HepG2 (cell line): Measurements from ENCODE around the gene TUBA4B. TPM values are rescaled to one million over a fixed set of nuclear protein-coding genes. Genes with fewer than 3 reads are reported as not detected.

ENCODE experiments used
- ATAC-seq: fragments of 200-7000 bp; cut with Tn5 transposase; 3 replicates; pipeline ENCODE4 v1.9.1; 2020; ENCODE audit warnings: mild to moderate bottlenecking, moderate library complexity
- BruUV-seq: library from RNA; stranded (reverse); fragments of 400-500 nt; replicated peaks from 2 replicates; lab custom pipeline; 2021; lab: Mats Ljungman, UMichigan
- CTCF ChIA-PET: fragments of 300-600 bp; formaldehyde crosslinking; extraction: SDS; loops from one replicate; lab custom pipeline; 2021; ENCODE audit warnings: low total read pairs, inconsistent platforms, low intra/inter-chr PET ratio; lab: Yijun Ruan, JAX
- POLR2A ChIA-PET: fragments of 350-600 bp; sonication (Branson Sonifier 250); formaldehyde crosslinking; loops from one replicate; lab custom pipeline; 2020; ENCODE audit warnings: antibody characterized with exemption, inconsistent platforms; lab: Yijun Ruan, JAX
- DNase-seq: peaks from one replicate; pipeline ENCODE4 v3.0.0-alpha.2; 2015; ENCODE audit warnings: low spot score
- FAIRE-seq: peaks from 3 replicates; lab custom pipeline; 2011; peaks lifted over from hg19 to GRCh38; lab: Jason Lieb, UNC
- H2AFZ ChIP-seq: one replicate; pipeline ENCODE4 v1.6.1; 2011; ENCODE audit warnings: low read length, inconsistent platforms
- H3K27ac ChIP-seq: fragments of 300-600 bp; 3 replicates; pipeline ENCODE4 v1.8.0; 2011; ENCODE audit warnings: mixed run types, mild to moderate bottlenecking, mixed read lengths, low read length, inconsistent platforms; ENCODE audit not compliant: insufficient read depth; ENCODE audit errors: extremely low read length
- H3K27me3 ChIP-seq, 2 experiments: fragments of 200-600 bp in 1 of 2; 2 replicates in 1 of 2; 3 replicates in 1 of 2; pipeline versions ENCODE4 v1.6.0 to v1.8.0; 2011; ENCODE audit warnings: low read length in 2 of 2, mild to moderate bottlenecking in 2 of 2, moderate library complexity in 2 of 2, inconsistent platforms in 1 of 2; ENCODE audit not compliant: insufficient read depth in 2 of 2, control insufficient read depth in 1 of 2
- H3K36me3 ChIP-seq, 2 experiments: fragments of 200-600 bp in 1 of 2; replicated peaks in 1 of 2; 2 replicates in 1 of 2; 3 replicates in 1 of 2; pipeline versions ENCODE4 v1.5.1 to v1.8.0; 2011; ENCODE audit warnings: low read length in 2 of 2, inconsistent platforms in 1 of 2; ENCODE audit not compliant: insufficient read depth in 2 of 2, control insufficient read depth in 1 of 2
- H3K4me1 ChIP-seq: 2 replicates; pipeline ENCODE4 v1.5.1; 2012; ENCODE audit warnings: low read length, inconsistent platforms; ENCODE audit not compliant: insufficient read depth
- H3K4me2 ChIP-seq: 2 replicates; pipeline ENCODE4 v1.6.0; 2011; ENCODE audit warnings: low read depth, low read length, inconsistent platforms
- H3K4me3 ChIP-seq, 3 experiments: fragments of 200-600 bp in 1 of 3; sonication (generic), shearing (Covaris generic) in 1 of 3; replicated peaks in 1 of 3; 2 replicates each; pipeline ENCODE4 v1.5.1; 2011 to 2016; ENCODE audit warnings: low read length in 3 of 3, inconsistent platforms in 2 of 3, low read depth in 2 of 3, mild to moderate bottlenecking in 2 of 3, control low read depth in 1 of 3, mixed read lengths in 1 of 3; ENCODE audit not compliant: insufficient read depth in 1 of 3
- H3K79me2 ChIP-seq: one replicate; pipeline ENCODE4 v1.6.1; 2011; ENCODE audit warnings: low read length, inconsistent platforms; ENCODE audit not compliant: insufficient read depth
- H3K9ac ChIP-seq: 2 replicates; pipeline ENCODE4 v1.6.0; 2011; ENCODE audit warnings: mild to moderate bottlenecking, low read depth, low read length, inconsistent platforms; ENCODE audit not compliant: insufficient read depth
- H3K9me3 ChIP-seq: 2 replicates; pipeline ENCODE4 v1.5.1; 2012; ENCODE audit warnings: mild to moderate bottlenecking, low read length
- H4K20me1 ChIP-seq: 2 replicates; pipeline ENCODE4 v1.6.0; 2011; ENCODE audit warnings: inconsistent platforms, mild to moderate bottlenecking, low read length, moderate library complexity; ENCODE audit not compliant: insufficient read depth
- HDAC2 ChIP-seq: sonication (generic); formaldehyde crosslinking; IDR thresholded peaks from 2 replicates; pipeline ENCODE4 v1.4.0; 2020; ENCODE audit warnings: missing genetic modification reagents
- HMG20A ChIP-seq: IDR thresholded peaks from 2 replicates; pipeline ENCODE4 v1.6.1; 2016; ENCODE audit warnings: borderline replicate concordance
- KDM5B ChIP-seq: sonication (generic); formaldehyde crosslinking; IDR thresholded peaks from 2 replicates; pipeline ENCODE4 v1.4.0; 2020; ENCODE audit warnings: missing genetic modification reagents, mild to moderate bottlenecking, borderline replicate concordance
- NCOR1 ChIP-seq: fragments of 200-600 bp; sonication (generic); IDR thresholded peaks from 2 replicates; pipeline ENCODE4 v1.7.0; 2017; ENCODE audit warnings: antibody characterized with exemption, low read length, borderline replicate concordance
- RAD21 ChIP-seq: fragments of 450-650 bp; formaldehyde crosslinking; IDR thresholded peaks from 2 replicates; pipeline ENCODE4 v1.5.0; 2020; ENCODE audit warnings: mild to moderate bottlenecking
- SALL1 ChIP-seq: sonication (generic); formaldehyde crosslinking; IDR thresholded peaks from 2 replicates; pipeline ENCODE4 v1.8.0; 2022; ENCODE audit warnings: mild to moderate bottlenecking, missing genetic modification reagents
- SIX1 ChIP-seq: sonication (generic); formaldehyde crosslinking; IDR thresholded peaks from 2 replicates; pipeline ENCODE4 v1.4.0; 2020; ENCODE audit warnings: missing genetic modification reagents, borderline replicate concordance
- TMF1 ChIP-seq: sonication (generic); formaldehyde crosslinking; IDR thresholded peaks from 2 replicates; pipeline ENCODE4 v1.8.1; 2022; ENCODE audit warnings: low read depth, missing genetic modification reagents
- XBP1 ChIP-seq: sonication (generic); formaldehyde crosslinking; IDR thresholded peaks from 2 replicates; pipeline ENCODE4 v1.5.0; 2020; ENCODE audit warnings: missing genetic modification reagents
- ZFAT ChIP-seq: sonication (generic); formaldehyde crosslinking; conservative IDR thresholded peaks from 2 replicates; pipeline ENCODE4 v1.8.1; 2023; ENCODE audit warnings: missing genetic modification reagents, inconsistent platforms
- ZNF891 ChIP-seq: sonication (generic); formaldehyde crosslinking; IDR thresholded peaks from 2 replicates; pipeline ENCODE4 v1.5.0; 2020; ENCODE audit warnings: mild to moderate bottlenecking, missing genetic modification reagents
- ZSCAN29 ChIP-seq: sonication (generic); formaldehyde crosslinking; conservative IDR thresholded peaks from 2 replicates; pipeline ENCODE4 v1.4.0; 2020; ENCODE audit warnings: mild to moderate bottlenecking, missing genetic modification reagents
- WGBS: methylation state at CpG from one replicate; pipeline ENCODE4 v1.1.6; 2017; ENCODE audit warnings: low lambda C conversion rate; 5-methylcytosine and 5-hydroxymethylcytosine counted together
- in situ Hi-C: cut with HindIII; loops from 2 replicates; pipeline ENCODE4 v1.10.0; 2017; ENCODE audit warnings: low pct_unique_long_range_greater_than_20kb; ENCODE audit not compliant: extremely low pct_ligation_motif_present
- intact Hi-C: fragments of 100-400 bp; cut with micrococcal nuclease; formaldehyde crosslinking; loops from one replicate; pipeline ENCODE4 v1.10.0; 2022; ENCODE audit not compliant: unreplicated experiment
- polyA plus RNA-seq, 8 experiments: library from polyadenylated mRNA; depleted of rRNA in 3 of 8; stranded (reverse) in 7 of 8; unstranded in 1 of 8; fragments of >200 nt; fragmentation: Illumina TruSeq in 4 of 8; extraction: Trizol in 4 of 8; gene quantifications; 2 replicates each; pipeline versions ENCODE4 v1.2.1 to v1.2.3, GENCODE V29; 2011 to 2016; ENCODE audit warnings: low read depth in 4 of 8, missing spikeins in 1 of 8, mixed read lengths in 1 of 8; ENCODE audit not compliant: insufficient read depth in 1 of 8
- total RNA-seq, 5 experiments: library from RNA; depleted of rRNA; stranded (reverse); fragments of >200 nt; fragmentation: Illumina TruSeq; extraction: Trizol; gene quantifications; 2 replicates each; pipeline ENCODE4 v1.2.3, GENCODE V29; 2016; ENCODE audit warnings: low read depth in 1 of 5
- TF ChIP-seq, protein P1 (sequence below): sonication (generic); formaldehyde crosslinking; IDR thresholded peaks from 2 replicates; pipeline ENCODE4 v1.4.0; 2020; ENCODE audit warnings: missing genetic modification reagents
- TF ChIP-seq, protein P2 (sequence below): sonication (generic); formaldehyde crosslinking; IDR thresholded peaks from 2 replicates; pipeline ENCODE4 v1.5.1; 2020; ENCODE audit warnings: mild to moderate bottlenecking, missing genetic modification reagents, moderate library complexity
- TF ChIP-seq, protein P3 (sequence below): sonication (generic); formaldehyde crosslinking; IDR thresholded peaks from 2 replicates; pipeline ENCODE4 v1.5.0; 2020; ENCODE audit warnings: mild to moderate bottlenecking, missing genetic modification reagents, moderate library complexity

Gene TUBA4B
- total and polyA plus RNA-seq, 2 of the 13 experiments (the other 11 are each of a cell fraction or from before 2014, with no cell fraction given), result 0.18 to 0.22 TPM

DNA sequence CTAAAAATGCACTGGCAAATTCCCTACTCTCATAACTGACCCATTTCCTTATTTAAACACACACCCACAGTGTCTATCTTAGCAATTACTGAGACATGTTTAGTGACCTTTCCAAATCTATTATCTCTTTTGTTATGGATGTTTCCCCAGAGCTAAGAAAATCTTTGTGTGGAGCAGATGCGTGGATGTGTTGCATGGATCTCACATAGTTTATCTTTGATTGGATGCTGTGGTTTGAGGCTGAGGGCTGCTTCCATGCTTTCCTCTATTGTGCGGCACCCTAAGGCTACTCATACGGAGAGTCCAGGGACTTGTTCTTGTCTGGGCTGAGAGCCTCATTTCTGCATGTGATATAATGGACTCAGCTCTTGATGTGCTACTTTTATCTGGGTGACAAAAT, 18.7 kb upstream of the TUBA4B start (continued):
- no peak for TF ChIP-seq KDM5B
- TF ChIP-seq HMG20A (CRISPR knock-in tag), result no peak
- TF ChIP-seq, all 625 proteins: peak for 0

DNA sequence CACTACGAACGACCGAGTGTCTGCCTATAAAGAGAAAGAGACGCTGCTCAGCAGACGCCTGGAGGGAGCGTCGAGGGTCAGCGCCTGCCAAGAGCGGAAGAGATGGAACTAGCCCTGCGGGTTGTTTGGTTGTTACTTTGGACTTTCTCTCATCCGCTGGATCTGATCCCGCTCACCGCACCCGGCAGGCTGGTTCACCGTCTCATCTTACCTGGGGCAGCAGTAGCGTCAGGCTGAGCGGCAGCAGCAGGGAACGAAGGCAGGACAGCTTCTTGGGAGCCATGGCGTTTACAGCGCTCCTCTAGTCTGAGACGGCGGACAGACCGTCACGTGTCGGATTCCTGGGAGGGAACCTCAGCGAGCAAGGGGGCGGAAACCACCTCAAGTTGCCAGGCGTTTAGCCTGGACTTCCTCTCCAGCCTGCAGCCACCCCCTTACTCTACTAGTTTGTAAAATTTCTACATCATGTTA, 9.7 kb upstream of the TUBA4B start:
- H3K4me3 ChIP-seq, result no peak overlapping the region
- no peak overlapping the region for H2AFZ ChIP-seq
- intact Hi-C loops (no loop called here), in situ Hi-C loops (no loop called here)
- H4K20me1 ChIP-seq, result no peaks in the 10 kb centered on the region
- ChIA-PET CTCF (no interaction called here), POLR2A (interaction anchor here (3.2 kb wide), 1 partner anchor 25 kb away, joined by 57 read pairs; the partner anchor contains the start of gene ABCB6)
- H3K27me3 ChIP-seq, result no peaks in the 10 kb centered on the region; a peak in 1 of 5 replicates
- peaks cover 4 to 12% of the 10 kb centered on the region in 2 experiments for H3K36me3 ChIP-seq
- DNase-seq (no peak), ATAC-seq (no peak), FAIRE-seq (no peak)
- peaks cover 33% of the 10 kb centered on the region for H3K4me1 ChIP-seq
- no peak overlapping the region for H3K9ac ChIP-seq
- no TSS peak for BruUV-seq
- peaks cover 14% of the 10 kb centered on the region for H3K79me2 ChIP-seq
- H3K27ac ChIP-seq, result no peak overlapping the region
- no peak overlapping the region for H3K4me2 ChIP-seq
- WGBS, result 89% methylated on average over 27 of the region's 28 CpGs
- no peaks in the 10 kb centered on the region for H3K9me3 ChIP-seq
- TF ChIP-seq, protein P1, sequence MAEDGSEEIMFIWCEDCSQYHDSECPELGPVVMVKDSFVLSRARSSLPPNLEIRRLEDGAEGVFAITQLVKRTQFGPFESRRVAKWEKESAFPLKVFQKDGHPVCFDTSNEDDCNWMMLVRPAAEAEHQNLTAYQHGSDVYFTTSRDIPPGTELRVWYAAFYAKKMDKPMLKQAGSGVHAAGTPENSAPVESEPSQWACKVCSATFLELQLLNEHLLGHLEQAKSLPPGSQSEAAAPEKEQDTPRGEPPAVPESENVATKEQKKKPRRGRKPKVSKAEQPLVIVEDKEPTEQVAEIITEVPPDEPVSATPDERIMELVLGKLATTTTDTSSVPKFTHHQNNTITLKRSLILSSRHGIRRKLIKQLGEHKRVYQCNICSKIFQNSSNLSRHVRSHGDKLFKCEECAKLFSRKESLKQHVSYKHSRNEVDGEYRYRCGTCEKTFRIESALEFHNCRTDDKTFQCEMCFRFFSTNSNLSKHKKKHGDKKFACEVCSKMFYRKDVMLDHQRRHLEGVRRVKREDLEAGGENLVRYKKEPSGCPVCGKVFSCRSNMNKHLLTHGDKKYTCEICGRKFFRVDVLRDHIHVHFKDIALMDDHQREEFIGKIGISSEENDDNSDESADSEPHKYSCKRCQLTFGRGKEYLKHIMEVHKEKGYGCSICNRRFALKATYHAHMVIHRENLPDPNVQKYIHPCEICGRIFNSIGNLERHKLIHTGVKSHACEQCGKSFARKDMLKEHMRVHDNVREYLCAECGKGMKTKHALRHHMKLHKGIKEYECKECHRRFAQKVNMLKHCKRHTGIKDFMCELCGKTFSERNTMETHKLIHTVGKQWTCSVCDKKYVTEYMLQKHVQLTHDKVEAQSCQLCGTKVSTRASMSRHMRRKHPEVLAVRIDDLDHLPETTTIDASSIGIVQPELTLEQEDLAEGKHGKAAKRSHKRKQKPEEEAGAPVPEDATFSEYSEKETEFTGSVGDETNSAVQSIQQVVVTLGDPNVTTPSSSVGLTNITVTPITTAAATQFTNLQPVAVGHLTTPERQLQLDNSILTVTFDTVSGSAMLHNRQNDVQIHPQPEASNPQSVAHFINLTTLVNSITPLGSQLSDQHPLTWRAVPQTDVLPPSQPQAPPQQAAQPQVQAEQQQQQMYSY, result no peak
- TF ChIP-seq NCOR1 (no peak), SIX1 (CRISPR knock-in tag) (no peak), XBP1 (CRISPR knock-in tag) (no peak), RAD21 (CRISPR knock-in tag) (no peak), SALL1 (CRISPR knock-in tag) (no peak), ZFAT (no peak), HDAC2 (CRISPR knock-in tag) (no peak), ZNF891 (CRISPR knock-in tag) (no peak), TMF1 (CRISPR knock-in tag) (no peak), ZSCAN29 (no peak)
- TF ChIP-seq, protein P2, sequence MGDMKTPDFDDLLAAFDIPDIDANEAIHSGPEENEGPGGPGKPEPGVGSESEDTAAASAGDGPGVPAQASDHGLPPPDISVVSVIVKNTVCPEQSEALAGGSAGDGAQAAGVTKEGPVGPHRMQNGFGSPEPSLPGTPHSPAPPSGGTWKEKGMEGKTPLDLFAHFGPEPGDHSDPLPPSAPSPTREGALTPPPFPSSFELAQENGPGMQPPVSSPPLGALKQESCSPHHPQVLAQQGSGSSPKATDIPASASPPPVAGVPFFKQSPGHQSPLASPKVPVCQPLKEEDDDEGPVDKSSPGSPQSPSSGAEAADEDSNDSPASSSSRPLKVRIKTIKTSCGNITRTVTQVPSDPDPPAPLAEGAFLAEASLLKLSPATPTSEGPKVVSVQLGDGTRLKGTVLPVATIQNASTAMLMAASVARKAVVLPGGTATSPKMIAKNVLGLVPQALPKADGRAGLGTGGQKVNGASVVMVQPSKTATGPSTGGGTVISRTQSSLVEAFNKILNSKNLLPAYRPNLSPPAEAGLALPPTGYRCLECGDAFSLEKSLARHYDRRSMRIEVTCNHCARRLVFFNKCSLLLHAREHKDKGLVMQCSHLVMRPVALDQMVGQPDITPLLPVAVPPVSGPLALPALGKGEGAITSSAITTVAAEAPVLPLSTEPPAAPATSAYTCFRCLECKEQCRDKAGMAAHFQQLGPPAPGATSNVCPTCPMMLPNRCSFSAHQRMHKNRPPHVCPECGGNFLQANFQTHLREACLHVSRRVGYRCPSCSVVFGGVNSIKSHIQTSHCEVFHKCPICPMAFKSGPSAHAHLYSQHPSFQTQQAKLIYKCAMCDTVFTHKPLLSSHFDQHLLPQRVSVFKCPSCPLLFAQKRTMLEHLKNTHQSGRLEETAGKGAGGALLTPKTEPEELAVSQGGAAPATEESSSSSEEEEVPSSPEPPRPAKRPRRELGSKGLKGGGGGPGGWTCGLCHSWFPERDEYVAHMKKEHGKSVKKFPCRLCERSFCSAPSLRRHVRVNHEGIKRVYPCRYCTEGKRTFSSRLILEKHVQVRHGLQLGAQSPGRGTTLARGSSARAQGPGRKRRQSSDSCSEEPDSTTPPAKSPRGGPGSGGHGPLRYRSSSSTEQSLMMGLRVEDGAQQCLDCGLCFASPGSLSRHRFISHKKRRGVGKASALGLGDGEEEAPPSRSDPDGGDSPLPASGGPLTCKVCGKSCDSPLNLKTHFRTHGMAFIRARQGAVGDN (CRISPR knock-in tag), result no peak
- TF ChIP-seq, protein P3, sequence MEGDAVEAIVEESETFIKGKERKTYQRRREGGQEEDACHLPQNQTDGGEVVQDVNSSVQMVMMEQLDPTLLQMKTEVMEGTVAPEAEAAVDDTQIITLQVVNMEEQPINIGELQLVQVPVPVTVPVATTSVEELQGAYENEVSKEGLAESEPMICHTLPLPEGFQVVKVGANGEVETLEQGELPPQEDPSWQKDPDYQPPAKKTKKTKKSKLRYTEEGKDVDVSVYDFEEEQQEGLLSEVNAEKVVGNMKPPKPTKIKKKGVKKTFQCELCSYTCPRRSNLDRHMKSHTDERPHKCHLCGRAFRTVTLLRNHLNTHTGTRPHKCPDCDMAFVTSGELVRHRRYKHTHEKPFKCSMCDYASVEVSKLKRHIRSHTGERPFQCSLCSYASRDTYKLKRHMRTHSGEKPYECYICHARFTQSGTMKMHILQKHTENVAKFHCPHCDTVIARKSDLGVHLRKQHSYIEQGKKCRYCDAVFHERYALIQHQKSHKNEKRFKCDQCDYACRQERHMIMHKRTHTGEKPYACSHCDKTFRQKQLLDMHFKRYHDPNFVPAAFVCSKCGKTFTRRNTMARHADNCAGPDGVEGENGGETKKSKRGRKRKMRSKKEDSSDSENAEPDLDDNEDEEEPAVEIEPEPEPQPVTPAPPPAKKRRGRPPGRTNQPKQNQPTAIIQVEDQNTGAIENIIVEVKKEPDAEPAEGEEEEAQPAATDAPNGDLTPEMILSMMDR (CRISPR knock-in tag), result no peak
